SK-N-SH treated with all-trans-retinoic acid at 6 μM for 48 hours (cell line): ENCODE data around the gene NHLH2.

Experiments
- ATAC-seq: fragments of 200-7000 bp; cut with Tn5 transposase; 3 replicates; pipeline ENCODE4 v1.9.1; 2020; ENCODE audit warnings: mild to moderate bottlenecking, moderate library complexity
- ARNTL ChIP-seq: fragments of 450-650 bp; formaldehyde crosslinking; IDR thresholded peaks from 2 replicates; pipeline ENCODE4 v1.5.0; 2020; ENCODE audit warnings: low read depth, mild to moderate bottlenecking, moderate library complexity, borderline replicate concordance
- CREB5 ChIP-seq: fragments of 250-450 bp; sonication (Bioruptor Pico); IDR thresholded peaks from 2 replicates; pipeline ENCODE4 v1.5.1; 2020; ENCODE audit warnings: low read depth, mild to moderate bottlenecking, moderate library complexity
- CSDC2 ChIP-seq: fragments of 250-450 bp; sonication (Bioruptor Pico); IDR thresholded peaks from 2 replicates; pipeline ENCODE4 v1.5.0; 2020; ENCODE audit warnings: mild to moderate bottlenecking, moderate library complexity
- GLIS3 ChIP-seq: fragments of 250-450 bp; sonication (Bioruptor Pico); IDR thresholded peaks from 2 replicates; pipeline ENCODE4 v1.5.0; 2020; ENCODE audit warnings: mild to moderate bottlenecking, moderate library complexity
- ISL1 ChIP-seq: fragments of 250-450 bp; sonication (Bioruptor Pico); IDR thresholded peaks from 2 replicates; pipeline ENCODE4 v2.1.2; 2022; ENCODE audit warnings: mild to moderate bottlenecking, moderate library complexity
- OSR1 ChIP-seq: fragments of 250-450 bp; sonication (Bioruptor Pico); IDR thresholded peaks from 2 replicates; pipeline ENCODE4 v1.8.0; 2022; ENCODE audit warnings: moderate library complexity, mild to moderate bottlenecking, inconsistent platforms
- POU6F1 ChIP-seq: fragments of 250-450 bp; sonication (Bioruptor Pico); IDR thresholded peaks from 2 replicates; pipeline ENCODE4 v1.8.0; 2021; ENCODE audit warnings: low read depth, mild to moderate bottlenecking, moderate library complexity, borderline replicate concordance
- PPARA ChIP-seq: fragments of 250-450 bp; sonication (Bioruptor Pico); IDR thresholded peaks from 2 replicates; pipeline ENCODE4 v1.5.0; 2020; ENCODE audit warnings: mild to moderate bottlenecking, borderline replicate concordance
- RARB ChIP-seq: fragments of 250-450 bp; sonication (Bioruptor Pico); IDR thresholded peaks from 2 replicates; pipeline ENCODE4 v1.8.0; 2021; ENCODE audit warnings: mild to moderate bottlenecking, moderate library complexity
- TCF4 ChIP-seq: fragments of 250-450 bp; sonication (Bioruptor Pico); IDR thresholded peaks from 2 replicates; pipeline ENCODE4 v1.8.0; 2021; ENCODE audit warnings: mild to moderate bottlenecking, moderate library complexity, borderline replicate concordance
- TOX ChIP-seq: fragments of 250-450 bp; sonication (Bioruptor Pico); IDR thresholded peaks from 2 replicates; pipeline ENCODE4 v1.8.0; 2021; ENCODE audit warnings: mild to moderate bottlenecking, moderate library complexity, borderline replicate concordance
- TSHZ2 ChIP-seq: fragments of 250-450 bp; sonication (Bioruptor Pico); IDR thresholded peaks from 2 replicates; pipeline ENCODE4 v1.5.0; 2020; ENCODE audit warnings: mild to moderate bottlenecking, moderate library complexity
- ZC3H10 ChIP-seq: fragments of 250-450 bp; sonication (Bioruptor Pico); IDR thresholded peaks from 2 replicates; pipeline ENCODE4 v1.5.1; 2021; ENCODE audit warnings: mild to moderate bottlenecking, moderate library complexity
- ZFP3 ChIP-seq: fragments of 250-450 bp; sonication (Bioruptor Pico); IDR thresholded peaks from 2 replicates; pipeline ENCODE4 v1.5.0; 2020; ENCODE audit warnings: mild to moderate bottlenecking, moderate library complexity
- ZFP30 ChIP-seq: fragments of 450-650 bp; formaldehyde crosslinking; IDR thresholded peaks from 2 replicates; pipeline ENCODE4 v1.5.0; 2022; ENCODE audit warnings: mild to moderate bottlenecking, moderate library complexity
- ZNF8 ChIP-seq: fragments of 450-650 bp; formaldehyde crosslinking; IDR thresholded peaks from 2 replicates; pipeline ENCODE4 v1.5.0; 2020; ENCODE audit warnings: mild to moderate bottlenecking, moderate library complexity

Gene NHLH2

GRCh38 chr1:115822117-115822516, 18.8 kb downstream of the NHLH2 start (continued):
- TF ChIP-seq CREB5 (no peak), ARNTL (CRISPR knock-in tag) (no peak), ZFP3 (CRISPR knock-in tag) (no peak), ISL1 (CRISPR knock-in tag) (no peak), TCF4 (no peak)

- TF ChIP-seq ISL1 (CRISPR knock-in tag): no peak
- TF ChIP-seq OSR1 (CRISPR knock-in tag): no peak
- TF ChIP-seq POU6F1 (CRISPR knock-in tag): no peak
- no peak for TF ChIP-seq PPARA (CRISPR knock-in tag)
- no peak for TF ChIP-seq GLIS3 (CRISPR knock-in tag)
Measured at GRCh38 chr1:115815694-115816093, 25.2 kb downstream of the NHLH2 start.

GRCh38 chr1:115814685-115815398, 26.1 kb downstream of the NHLH2 start:
- TF ChIP-seq TCF4 (no peak), GLIS3 (CRISPR knock-in tag) (no peak), TOX (CRISPR knock-in tag) (no peak), POU6F1 (CRISPR knock-in tag) (no peak), ARNTL (CRISPR knock-in tag) (no peak), ZNF8 (CRISPR knock-in tag) (no peak), TSHZ2 (CRISPR knock-in tag) (no peak), ISL1 (CRISPR knock-in tag) (no peak), ZFP30 (CRISPR knock-in tag) (no peak), CREB5 (no peak), ZFP3 (CRISPR knock-in tag) (no peak), RARB (CRISPR knock-in tag) (no peak)
- TF ChIP-seq, all 23 proteins: peak for 0
- no peak for ATAC-seq

More at GRCh38 chr1:115815694-115816093, 25.2 kb downstream of the NHLH2 start:
- no peak for ATAC-seq

GRCh38 chr1:115813727-115814126, 27.2 kb downstream of the NHLH2 start:
- TF ChIP-seq ZC3H10: no peak
- TF ChIP-seq CSDC2 (CRISPR knock-in tag): no peak
- ATAC-seq: no peak
